ENCODE results near the gene LCNL1. TPM values are rescaled to one million over a fixed set of nuclear protein-coding genes. Genes with fewer than 3 reads are reported as not detected.

Gene LCNL1
- total and polyA plus RNA-seq, 2 of the 13 experiments (the other 11 are each of a cell fraction or from before 2014, with no cell fraction given), result not detected

- TF ChIP-seq HNF1B (CRISPR knock-in tag; IDR thresholded peaks at IDR 0.05) (0 out of 2 replicates have a peak, but pooled peaks have one; percentile 27), ZNF280B (CRISPR knock-in tag; IDR thresholded peaks at IDR 0.05; ENCODE audit: borderline replicate concordance) (peak; percentile 36; the same call in 1 of the 2 replicates), ZNF891 (CRISPR knock-in tag; IDR thresholded peaks at IDR 0.05) (0 out of 2 replicates have a peak, but pooled peaks have one; percentile 18), MEIS2 (CRISPR knock-in tag; IDR thresholded peaks at IDR 0.05) (0 out of 2 replicates have a peak, but pooled peaks have one; percentile 18), ATRX (CRISPR knock-in tag; IDR thresholded peaks at IDR 0.05; ENCODE audit: borderline replicate concordance) (no peak), ZNF333 (CRISPR knock-in tag; IDR thresholded peaks at IDR 0.05; ENCODE audit: borderline replicate concordance) (peak; percentile 86; the same call in 1 of the 2 replicates), ZNF343 (CRISPR knock-in tag; IDR thresholded peaks at IDR 0.05) (no peak), CREB1 (IDR thresholded peaks at IDR 0.05) (no peak), CREB1 (CRISPR knock-in tag; IDR thresholded peaks at IDR 0.05) (no peak), ZNF530 (CRISPR knock-in tag; IDR thresholded peaks at IDR 0.05; ENCODE audit: low read depth) (no peak), ZNF749 (CRISPR knock-in tag; IDR thresholded peaks at IDR 0.05; ENCODE audit: borderline replicate concordance) (no peak), ZBTB7A (CRISPR knock-in tag; IDR thresholded peaks at IDR 0.05) (no peak), TEF (CRISPR knock-in tag; IDR thresholded peaks at IDR 0.05) (no peak), THRA (CRISPR knock-in tag; IDR thresholded peaks at IDR 0.05; ENCODE audit: borderline replicate concordance) (peak; percentile 65; the same call in 1 of the 2 replicates), AHR (CRISPR knock-in tag; IDR thresholded peaks at IDR 0.05) (0 out of 2 replicates have a peak, but pooled peaks have one; percentile 13), REPIN1 (CRISPR knock-in tag; IDR thresholded peaks at IDR 0.05; ENCODE audit: borderline replicate concordance, low read depth) (no peak), BRF2 (CRISPR knock-in tag; IDR thresholded peaks at IDR 0.05) (no peak), ZNF703 (CRISPR knock-in tag; IDR thresholded peaks at IDR 0.05; ENCODE audit: borderline replicate concordance) (no peak), ZNF3 (CRISPR knock-in tag; IDR thresholded peaks at IDR 0.05) (no peak), ESRRA (CRISPR knock-in tag; IDR thresholded peaks at IDR 0.05; ENCODE audit: low read depth) (no peak), NONO (IDR thresholded peaks at IDR 0.05) (no peak), NONO (CRISPR knock-in tag; conservative IDR thresholded peaks at IDR 0.05) (no peak), CREM (IDR thresholded peaks at IDR 0.05) (0 out of 2 replicates have a peak, but pooled peaks have one; percentile 4), CREM (CRISPR knock-in tag; IDR thresholded peaks at IDR 0.05) (no peak)
These were observed 46.5 kb downstream of the LCNL1 start (continued) for GRCh38 chr9:137029058-137029936.
